DMS153 treated with DMSO at 0.1 percent for 48 hours (cell line): ENCODE results near the gene C12orf42.

Experiments
- DNase-seq: peaks from one replicate; lab custom pipeline; 2025; ENCODE audit not compliant: unreplicated experiment; lab: John Stamatoyannopoulos, UW

Gene C12orf42

DNA sequence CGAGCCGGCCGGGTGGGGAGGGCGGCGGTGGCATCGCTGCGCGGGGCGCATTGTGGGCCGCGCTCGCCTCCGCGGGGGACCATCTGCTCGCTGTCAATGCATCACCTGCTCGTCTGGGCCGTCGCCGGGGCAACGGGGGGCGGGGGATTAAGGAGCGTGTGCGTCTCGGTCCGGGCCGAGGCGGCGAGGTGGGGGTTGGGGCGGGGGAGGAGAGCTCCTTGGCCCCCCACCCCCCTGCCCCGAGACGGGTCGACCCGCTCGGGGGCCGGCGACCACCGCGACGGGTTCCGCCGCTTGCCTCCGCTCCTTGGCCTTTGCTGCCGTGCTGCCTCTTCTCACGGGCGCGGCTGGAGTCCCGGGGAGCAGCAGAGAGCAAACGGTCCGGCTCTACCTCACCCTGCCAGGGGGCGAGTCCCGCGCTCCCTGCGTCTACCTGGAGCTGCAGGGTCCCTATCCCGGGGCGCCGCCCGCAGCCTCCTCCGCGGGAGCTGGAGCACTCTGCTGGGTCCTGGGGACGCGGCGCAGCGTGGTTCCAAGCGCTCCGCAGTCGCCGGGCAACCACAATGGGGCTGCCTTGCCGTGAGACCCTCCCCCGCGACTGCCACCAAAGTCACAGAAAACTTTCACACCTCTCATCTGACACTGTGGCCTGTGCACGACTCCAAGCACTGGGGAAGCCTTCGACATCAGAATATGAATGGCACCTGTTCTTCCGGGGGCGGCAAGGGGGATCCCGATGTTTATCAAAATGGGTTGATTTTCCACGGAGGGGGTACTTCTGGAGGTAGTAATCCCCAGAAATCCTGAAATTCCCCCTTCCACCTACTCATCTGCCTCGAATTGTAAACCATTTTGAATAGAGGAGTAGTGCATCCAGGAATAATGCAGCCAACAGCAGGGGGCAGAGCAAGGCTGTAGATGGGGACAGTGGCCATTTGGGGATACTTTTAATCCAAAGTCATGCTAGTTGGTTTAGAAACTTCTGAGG, at the start of gene C12orf42:
Gene C12orf42, minus strand, starts transcription at position 500 of the 988 bp plus-strand sequence. CDS start 17,542 bp downstream, outside the sequence.
- peak; percentile 79 for DNase-seq

GRCh38 chr12:103542078-103542477, 46.3 kb upstream of the C12orf42 start:
- no peak for DNase-seq

DNA sequence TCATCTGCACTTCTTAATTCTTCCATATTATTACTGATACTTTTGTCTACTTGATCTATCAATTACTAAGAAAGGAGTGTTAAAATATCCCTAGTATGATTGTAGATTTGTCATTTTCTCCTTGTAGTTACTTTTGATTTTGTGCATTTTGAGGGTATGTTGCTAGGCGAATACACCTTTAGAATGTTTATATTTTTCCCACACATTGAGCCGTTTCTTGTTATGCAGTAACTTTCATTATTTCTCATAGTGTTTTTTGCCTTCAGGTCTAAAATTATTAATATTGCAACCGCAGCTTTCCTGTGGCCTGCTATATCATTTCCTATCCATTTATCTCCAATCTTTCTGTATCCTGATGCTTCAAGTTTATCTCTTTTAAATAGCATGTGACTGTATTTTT, 44.6 kb upstream of the C12orf42 start:
- DNase-seq: no peak

GRCh38 chr12:103538397-103538796, 42.6 kb upstream of the C12orf42 start:
- DNase-seq: no peak

- DNase-seq: no peak
These were observed 34.7 kb upstream of the C12orf42 start for GRCh38 chr12:103530307-103531066.

GRCh38 chr12:103529306-103529705, 33.5 kb upstream of the C12orf42 start:
- DNase-seq: no peak

DNA sequence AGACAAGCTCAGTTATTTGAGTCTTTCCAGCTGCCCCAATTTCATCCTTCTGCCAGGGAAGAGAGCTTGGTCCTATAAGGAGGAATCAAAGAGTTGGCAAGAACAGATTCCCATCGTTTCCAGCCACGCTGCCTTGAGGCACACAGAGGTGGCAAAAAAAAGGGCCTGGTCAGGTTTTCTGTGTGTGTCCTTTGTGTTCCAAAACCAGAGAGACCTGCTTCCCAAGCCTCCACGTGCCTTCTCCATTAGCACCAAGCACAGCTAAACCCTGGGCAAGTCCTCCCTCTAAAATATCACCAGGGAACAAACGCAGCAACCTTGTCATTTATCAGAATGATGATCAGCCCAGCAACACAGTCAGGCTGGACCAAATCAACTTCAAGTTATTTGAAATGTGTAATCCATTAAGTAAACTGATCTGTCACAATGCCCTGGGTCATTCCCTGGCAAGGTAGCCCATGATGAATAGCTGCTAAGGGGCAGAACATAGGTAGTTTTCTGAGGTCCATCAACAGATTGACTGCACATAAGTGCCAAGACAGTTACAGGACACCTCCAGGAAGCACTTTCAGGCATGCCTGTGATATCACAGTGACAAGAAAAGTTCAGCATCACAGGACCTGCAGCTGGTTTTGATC, 28.6 kb upstream of the C12orf42 start:
- DNase-seq: no peak

- peak; percentile 59 for DNase-seq
These were observed 28.0 kb upstream of the C12orf42 start for GRCh38 chr12:103523771-103524170.

DNA sequence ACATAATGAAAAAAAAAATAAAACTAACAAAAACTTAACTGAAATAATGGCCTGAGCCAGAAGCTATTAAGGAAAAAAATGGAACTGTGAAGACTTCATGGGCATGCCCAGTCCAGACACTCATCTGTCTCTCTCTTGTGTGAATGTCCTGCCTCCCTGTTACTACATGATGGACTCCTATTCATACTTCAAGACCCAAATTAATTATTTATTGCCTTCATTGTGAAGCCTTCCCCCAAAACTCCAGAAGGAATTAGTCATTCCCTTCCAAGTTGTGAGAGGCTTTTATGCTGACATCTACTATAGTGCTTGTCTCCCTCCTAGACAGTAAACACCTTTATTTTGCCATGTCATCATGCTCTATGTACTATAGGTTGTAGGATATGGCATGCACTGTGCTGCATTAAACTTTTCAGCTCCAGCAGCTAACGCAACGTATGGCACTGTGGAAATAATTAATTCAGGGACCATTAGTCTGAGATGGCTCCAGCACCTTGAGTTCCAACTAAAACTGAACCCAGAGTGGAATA, 25.0 kb upstream of the C12orf42 start:
- DNase-seq: no peak

- no peak for DNase-seq
These were observed 23.9 kb upstream of the C12orf42 start for GRCh38 chr12:103519632-103520031.

DNA sequence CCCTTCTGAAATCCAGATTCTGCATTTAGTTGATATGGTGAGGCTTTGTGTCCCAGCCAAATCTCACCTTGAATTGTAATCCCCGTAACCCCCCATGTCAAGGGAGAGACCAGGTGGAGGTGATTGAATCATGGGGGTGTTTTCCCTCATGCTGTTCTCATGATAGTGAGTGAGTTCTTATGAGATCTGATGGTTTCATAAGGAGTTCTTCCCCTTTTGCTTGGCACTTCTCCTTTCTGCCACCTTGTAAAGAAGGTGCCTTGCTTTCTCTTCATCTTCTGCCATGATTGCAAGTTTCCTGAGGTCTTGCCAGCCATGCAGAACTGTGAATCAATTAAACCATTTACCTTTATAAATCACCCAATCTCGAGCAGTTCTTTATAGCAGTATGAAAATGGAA, 23.1 kb upstream of the C12orf42 start:
- DNase-seq: no peak

DNA sequence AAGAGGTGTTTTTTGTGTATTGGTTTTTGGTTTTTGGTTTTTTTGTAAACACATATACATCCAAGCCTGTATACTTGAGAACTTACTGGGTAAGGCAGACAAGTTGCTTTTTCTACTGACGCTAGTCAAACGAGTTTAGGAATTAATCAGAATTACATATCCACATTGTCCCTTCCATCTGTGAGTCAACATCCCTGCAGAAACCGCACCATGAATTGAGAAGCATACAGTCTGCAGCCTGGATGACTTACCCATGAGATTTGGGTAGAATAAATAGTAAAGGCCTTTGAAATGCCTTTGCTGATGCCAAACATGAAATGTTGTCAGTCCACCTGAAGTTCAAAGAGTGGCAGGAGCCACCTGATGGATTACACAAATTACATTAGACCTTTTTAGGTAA, 21.4 kb upstream of the C12orf42 start:
- no peak for DNase-seq

DNA sequence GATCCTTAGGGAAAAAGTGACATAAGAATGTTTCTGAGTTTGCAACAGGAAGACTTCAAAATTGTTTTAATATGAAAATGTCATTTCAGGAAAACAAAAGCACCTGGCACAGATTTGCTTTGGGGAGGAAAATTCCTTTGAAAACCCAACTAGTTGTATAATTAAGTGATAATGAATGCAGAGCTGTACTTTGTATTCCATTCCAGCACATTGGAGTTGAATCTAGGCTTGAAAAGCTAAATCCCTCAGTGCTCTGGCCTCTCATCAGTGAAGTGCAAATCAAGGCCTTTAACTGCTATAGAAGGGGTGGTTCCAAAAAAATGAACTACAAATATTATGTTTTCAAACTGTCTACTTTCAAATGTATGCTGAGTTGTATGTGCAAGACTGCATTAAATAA, 19.6 kb upstream of the C12orf42 start:
- no peak for DNase-seq

GRCh38 chr12:103513875-103514274, 18.1 kb upstream of the C12orf42 start:
- no peak for DNase-seq

DNA sequence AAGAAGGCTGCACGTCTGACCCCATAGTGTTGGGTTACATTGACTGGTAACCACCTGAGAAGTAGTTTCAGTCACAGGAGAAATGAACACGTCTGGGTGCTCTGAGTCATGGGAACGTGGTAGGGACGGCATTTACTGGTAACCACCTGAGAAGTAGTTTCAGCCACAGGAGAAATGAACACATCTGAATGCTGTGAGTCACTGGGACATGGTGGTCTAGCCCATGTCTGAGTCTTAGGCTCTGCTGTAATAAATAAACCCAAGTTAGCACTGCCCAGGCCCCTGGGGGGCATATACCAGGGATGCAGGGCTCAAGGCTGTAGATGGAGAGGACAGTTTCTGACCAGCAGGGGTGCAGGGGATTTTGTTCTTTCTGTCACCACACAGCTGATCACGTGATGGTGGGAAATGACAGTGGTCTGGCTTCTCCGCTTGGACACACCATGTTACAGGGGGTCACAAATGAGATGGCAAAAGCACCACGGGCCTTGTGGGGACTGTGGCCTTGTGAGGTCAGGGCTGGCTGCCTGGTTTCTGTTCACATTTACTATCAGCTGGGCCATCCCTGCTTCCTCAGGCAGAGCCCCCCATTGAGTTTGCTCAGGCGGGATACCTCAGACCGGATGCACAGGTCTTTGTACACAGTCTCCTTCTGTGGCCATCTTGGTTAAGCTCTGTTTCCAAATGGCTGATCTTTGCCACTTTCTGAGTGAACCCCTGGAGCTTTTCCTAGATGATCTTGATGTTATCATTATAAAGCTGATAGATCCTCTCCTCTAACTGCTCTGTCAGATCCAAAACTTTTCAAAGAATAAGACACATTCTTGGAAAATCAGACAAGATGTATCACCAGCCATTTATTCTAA, 9.8 kb upstream of the C12orf42 start:
- no peak for DNase-seq

GRCh38 chr12:103504606-103505005, 8.8 kb upstream of the C12orf42 start:
- no peak for DNase-seq

DNA sequence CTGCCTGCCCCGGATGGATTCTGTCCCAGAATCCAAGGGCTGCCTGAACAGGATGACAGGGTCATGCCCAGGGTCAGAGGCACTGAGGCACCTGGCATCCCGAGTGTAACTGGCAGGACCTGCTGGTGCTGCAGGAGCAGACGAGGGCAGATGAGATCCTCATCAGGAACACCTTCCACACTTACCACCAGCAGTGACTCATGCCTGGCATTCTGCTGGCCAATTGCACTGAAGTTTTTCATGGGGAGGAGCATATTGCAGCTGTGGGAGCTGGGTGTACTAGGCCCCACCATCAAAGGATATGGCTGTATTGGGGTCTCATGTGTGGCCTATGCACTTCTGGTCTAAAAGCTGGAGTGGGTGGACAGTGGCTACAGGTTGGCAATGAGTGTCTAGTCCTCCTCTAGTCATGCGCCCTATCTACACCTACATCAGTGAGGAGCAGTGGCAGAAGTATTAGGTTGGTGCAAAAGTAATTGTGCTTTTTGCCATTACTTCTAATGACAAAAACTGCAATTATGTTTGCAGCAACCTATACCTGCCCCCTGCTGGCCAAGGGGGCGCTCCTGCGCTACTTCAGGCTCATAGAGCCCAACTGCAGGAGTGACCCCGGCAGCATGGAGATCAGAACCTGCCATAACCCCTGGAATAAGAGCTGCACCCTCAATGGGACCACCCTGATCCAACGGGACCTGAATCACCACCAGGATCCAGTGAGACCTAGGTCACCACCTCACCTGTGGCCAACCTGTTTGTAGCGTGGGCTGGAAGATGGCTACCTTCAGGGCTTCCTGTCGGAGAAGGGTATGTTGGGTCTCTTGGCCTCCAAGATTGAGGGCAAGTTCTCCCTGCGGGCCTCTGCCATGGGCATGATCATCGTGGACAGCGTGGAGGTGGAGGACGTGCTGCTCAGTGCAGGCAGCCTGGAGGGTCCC, 8.0 kb upstream of the C12orf42 start:
- DNase-seq: no peak

DNA sequence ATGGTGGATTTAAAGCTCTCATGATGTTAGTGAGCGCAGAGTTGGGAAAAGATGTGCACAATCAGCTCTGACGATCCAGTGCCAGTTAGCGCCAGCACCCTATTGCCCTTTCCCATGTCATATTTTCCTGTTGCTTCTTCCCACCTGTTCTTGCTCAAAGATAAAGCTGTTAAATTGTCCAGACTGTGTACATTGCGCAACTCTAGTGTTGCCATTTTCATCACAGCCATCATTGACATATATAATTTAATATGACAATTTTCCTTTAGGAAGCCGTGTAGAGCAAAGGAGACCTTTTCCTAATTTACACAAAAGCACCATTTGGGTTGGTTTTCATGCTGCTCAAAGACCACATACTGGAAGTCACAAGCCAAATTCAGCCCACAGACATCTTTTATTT, 5.7 kb upstream of the C12orf42 start:
- DNase-seq: no peak

DNA sequence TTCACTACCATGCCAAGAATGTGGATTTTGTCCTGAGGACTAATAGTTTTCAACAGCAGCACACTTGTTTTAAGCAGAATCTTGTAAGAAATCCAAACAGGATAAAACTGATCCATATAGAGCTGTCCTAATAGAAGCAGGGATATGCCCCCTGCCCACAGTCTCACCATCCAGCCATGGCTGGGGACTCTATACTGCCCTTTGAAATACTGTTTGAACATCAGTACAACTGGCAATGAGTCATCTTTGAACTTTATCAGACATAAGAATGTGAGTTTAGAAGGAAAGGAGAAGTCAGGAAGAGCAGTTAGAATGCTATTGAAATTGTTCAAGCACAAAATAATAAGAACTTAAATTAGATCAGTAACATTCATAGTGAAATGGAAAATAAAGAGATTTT, 3.8 kb upstream of the C12orf42 start:
- no peak for DNase-seq
